ENCODE data around the gene GRK6. TPM values are rescaled to one million over a fixed set of nuclear protein-coding genes. Genes with fewer than 3 reads are reported as not detected.

Gene GRK6
- total and polyA plus RNA-seq, 9 of the 15 experiments (the other 6 are each of a cell fraction or from before 2014, with no cell fraction given) = 0.63 to 122 (median 44.5) TPM

GRCh38 chr5:177457852-177458681, 31.6 kb downstream of the GRK6 start (continued):
- no peak for TF ChIP-seq SMAD3 (CRISPR knock-in tag; conservative IDR thresholded peaks at IDR 0.05)
- TF ChIP-seq GATA2 (CRISPR knock-in tag; IDR thresholded peaks at IDR 0.05) = no peak
- TF ChIP-seq NR0B1 (IDR thresholded peaks at IDR 0.05; ENCODE audit: partially characterized antibody) = no peak
- peak; percentile 91; the same call in 1 of the 2 replicates for TF ChIP-seq RREB1 (CRISPR knock-in tag; IDR thresholded peaks at IDR 0.05)
- no peak for TF ChIP-seq NCOA4 (IDR thresholded peaks at IDR 0.05; ENCODE audit: partially characterized antibody)
- no peak for TF ChIP-seq ZBTB7A (IDR thresholded peaks at IDR 0.05; ENCODE audit: borderline replicate concordance, control insufficient read depth, low read depth, low read length)
- TF ChIP-seq, protein P1, sequence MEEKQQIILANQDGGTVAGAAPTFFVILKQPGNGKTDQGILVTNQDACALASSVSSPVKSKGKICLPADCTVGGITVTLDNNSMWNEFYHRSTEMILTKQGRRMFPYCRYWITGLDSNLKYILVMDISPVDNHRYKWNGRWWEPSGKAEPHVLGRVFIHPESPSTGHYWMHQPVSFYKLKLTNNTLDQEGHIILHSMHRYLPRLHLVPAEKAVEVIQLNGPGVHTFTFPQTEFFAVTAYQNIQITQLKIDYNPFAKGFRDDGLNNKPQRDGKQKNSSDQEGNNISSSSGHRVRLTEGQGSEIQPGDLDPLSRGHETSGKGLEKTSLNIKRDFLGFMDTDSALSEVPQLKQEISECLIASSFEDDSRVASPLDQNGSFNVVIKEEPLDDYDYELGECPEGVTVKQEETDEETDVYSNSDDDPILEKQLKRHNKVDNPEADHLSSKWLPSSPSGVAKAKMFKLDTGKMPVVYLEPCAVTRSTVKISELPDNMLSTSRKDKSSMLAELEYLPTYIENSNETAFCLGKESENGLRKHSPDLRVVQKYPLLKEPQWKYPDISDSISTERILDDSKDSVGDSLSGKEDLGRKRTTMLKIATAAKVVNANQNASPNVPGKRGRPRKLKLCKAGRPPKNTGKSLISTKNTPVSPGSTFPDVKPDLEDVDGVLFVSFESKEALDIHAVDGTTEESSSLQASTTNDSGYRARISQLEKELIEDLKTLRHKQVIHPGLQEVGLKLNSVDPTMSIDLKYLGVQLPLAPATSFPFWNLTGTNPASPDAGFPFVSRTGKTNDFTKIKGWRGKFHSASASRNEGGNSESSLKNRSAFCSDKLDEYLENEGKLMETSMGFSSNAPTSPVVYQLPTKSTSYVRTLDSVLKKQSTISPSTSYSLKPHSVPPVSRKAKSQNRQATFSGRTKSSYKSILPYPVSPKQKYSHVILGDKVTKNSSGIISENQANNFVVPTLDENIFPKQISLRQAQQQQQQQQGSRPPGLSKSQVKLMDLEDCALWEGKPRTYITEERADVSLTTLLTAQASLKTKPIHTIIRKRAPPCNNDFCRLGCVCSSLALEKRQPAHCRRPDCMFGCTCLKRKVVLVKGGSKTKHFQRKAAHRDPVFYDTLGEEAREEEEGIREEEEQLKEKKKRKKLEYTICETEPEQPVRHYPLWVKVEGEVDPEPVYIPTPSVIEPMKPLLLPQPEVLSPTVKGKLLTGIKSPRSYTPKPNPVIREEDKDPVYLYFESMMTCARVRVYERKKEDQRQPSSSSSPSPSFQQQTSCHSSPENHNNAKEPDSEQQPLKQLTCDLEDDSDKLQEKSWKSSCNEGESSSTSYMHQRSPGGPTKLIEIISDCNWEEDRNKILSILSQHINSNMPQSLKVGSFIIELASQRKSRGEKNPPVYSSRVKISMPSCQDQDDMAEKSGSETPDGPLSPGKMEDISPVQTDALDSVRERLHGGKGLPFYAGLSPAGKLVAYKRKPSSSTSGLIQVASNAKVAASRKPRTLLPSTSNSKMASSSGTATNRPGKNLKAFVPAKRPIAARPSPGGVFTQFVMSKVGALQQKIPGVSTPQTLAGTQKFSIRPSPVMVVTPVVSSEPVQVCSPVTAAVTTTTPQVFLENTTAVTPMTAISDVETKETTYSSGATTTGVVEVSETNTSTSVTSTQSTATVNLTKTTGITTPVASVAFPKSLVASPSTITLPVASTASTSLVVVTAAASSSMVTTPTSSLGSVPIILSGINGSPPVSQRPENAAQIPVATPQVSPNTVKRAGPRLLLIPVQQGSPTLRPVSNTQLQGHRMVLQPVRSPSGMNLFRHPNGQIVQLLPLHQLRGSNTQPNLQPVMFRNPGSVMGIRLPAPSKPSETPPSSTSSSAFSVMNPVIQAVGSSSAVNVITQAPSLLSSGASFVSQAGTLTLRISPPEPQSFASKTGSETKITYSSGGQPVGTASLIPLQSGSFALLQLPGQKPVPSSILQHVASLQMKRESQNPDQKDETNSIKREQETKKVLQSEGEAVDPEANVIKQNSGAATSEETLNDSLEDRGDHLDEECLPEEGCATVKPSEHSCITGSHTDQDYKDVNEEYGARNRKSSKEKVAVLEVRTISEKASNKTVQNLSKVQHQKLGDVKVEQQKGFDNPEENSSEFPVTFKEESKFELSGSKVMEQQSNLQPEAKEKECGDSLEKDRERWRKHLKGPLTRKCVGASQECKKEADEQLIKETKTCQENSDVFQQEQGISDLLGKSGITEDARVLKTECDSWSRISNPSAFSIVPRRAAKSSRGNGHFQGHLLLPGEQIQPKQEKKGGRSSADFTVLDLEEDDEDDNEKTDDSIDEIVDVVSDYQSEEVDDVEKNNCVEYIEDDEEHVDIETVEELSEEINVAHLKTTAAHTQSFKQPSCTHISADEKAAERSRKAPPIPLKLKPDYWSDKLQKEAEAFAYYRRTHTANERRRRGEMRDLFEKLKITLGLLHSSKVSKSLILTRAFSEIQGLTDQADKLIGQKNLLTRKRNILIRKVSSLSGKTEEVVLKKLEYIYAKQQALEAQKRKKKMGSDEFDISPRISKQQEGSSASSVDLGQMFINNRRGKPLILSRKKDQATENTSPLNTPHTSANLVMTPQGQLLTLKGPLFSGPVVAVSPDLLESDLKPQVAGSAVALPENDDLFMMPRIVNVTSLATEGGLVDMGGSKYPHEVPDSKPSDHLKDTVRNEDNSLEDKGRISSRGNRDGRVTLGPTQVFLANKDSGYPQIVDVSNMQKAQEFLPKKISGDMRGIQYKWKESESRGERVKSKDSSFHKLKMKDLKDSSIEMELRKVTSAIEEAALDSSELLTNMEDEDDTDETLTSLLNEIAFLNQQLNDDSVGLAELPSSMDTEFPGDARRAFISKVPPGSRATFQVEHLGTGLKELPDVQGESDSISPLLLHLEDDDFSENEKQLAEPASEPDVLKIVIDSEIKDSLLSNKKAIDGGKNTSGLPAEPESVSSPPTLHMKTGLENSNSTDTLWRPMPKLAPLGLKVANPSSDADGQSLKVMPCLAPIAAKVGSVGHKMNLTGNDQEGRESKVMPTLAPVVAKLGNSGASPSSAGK (IDR thresholded peaks at IDR 0.05) = no peak

Measured in K562 (cell line).